HG02798 (cell line): ENCODE data around the gene CFAP300.

Experiments used
- ATAC-seq: cut with Tn5 transposase; IDR thresholded peaks from one replicate; pipeline ENCODE4 v1.9.1; 2021; ENCODE audit warnings: mild to moderate bottlenecking; ENCODE audit not compliant: unreplicated experiment, poor library complexity

CFAP300 gene

DNA sequence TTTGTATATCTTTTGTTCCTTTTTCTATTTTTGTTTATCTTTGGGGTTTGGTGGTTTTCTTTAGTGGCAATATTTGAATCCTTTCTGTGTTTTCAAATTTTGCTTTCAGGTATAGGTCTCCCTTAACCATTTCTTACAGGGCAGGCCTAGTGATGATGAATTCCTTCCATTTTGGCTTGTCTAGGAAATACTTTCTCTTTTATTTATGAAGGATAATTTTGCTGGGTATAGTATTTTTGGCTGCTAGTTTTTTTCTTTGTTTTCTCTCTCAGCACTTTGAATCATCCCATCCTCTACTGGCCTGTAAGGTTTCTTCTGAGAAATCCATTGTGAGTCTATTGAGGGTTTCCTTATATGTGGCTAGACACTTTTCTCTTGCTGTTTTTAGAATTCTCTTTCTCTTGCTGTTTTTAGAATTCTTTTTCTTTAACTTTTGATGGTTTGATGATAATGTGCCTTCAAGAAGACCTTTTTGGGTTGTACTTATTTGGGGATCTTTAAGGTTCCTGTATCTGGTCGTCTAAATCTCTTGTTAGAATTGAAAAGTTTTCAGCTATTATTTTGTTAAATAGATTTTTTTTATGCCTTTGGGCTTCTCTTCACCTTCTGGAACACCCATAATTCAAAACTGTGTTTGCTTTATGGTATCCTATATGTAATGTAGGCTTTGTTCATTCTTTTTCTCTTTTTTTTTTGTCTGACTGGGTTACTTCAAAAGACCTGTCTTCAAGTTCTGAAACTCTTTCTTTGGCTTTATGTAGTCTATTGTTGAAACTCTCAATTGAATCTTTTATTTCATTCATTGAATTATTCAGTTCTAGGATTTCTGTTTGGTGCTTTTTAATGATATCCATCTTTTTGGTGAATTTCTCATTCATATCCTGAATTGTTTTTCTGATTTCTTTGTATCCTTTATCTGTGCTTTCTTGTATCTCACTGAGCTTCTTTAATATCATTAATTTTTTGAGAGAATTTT is 24.5 kb downstream of the CFAP300 start:
- no peak for ATAC-seq

DNA sequence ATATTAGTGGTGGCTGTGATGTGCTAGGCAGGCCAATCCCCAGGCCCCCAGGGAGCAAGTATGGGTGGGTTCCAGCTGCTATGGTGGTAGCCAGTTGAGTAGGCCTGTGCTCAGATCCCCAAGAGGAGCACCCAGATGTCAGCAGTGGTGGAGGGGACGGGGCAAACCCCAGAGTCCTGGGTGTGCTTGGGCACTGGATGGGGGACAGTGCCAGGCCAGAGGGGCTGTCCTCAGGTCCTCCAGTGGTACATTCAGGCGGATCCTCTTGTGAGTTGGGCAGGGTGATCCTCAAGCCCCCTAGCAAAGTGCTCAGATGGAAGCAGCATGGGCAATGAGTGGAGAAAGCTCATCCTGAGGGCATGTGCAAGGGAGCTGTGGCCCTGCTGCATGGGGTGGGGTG is 26.0 kb downstream of the CFAP300 start:
- no peak for ATAC-seq

GRCh38 chr11:102079625-102080024 is 32.4 kb downstream of the CFAP300 start:
- ATAC-seq = no peak

GRCh38 chr11:102081313-102081712 is 34.1 kb downstream of the CFAP300 start:
- ATAC-seq = no peak

DNA sequence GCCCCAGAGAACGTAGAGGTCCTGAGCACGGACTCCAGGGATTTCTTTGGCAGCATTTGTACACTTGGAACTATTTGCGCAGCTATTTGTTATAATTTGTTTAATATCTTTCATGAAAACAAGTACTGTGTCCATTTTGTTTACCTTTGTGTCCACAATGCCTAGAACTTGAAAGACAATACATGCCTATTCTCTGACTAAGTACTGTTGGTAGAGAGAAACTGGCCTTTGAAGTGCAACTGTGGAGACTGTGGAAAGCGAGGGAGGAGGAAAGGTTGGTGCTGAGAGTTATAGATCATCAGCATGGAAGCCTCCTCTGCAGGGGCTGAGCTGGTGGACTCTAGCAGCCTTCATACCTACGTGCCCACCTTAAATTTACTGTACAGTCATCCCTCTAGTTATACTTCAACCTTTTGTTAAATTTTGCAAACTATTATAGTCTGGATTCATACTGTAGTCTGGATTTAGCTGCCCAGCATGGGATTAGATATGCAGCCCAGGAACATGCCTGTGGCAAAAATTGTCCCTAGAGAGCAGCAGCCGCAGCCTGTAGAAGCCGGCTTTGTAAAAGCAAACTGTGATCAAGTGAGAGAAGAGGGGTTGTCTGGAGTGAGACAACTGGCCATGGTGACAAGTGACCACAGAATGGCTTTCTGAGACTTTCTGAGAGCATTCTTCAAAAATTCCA is 38.8 kb downstream of the CFAP300 start:
- ATAC-seq = no peak

- ATAC-seq = no peak
These were observed 49.9 kb downstream of the CFAP300 start for GRCh38 chr11:102097186-102097585.

DNA sequence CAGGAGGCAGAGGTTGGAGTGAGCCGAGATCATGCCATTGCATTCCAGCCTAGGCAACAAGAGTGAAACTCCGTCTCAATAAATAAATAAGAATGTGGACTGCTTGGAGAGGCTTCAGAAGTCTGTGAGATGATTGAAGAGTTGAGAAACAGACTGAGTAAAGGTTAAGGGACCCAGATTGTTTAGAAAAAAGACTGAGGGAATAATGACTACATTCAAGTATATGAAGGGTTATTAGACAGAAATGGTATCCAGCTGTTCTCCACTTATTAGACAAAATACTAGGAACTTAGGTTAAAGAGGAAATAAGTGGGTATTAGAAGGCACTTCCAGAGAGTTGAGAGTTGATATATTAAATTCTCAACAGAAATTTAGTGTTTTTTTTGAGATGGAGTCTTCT is 52.5 kb downstream of the CFAP300 start:
- ATAC-seq = no peak

GRCh38 chr11:102108734-102109440 is 61.6 kb downstream of the CFAP300 start:
- no peak for ATAC-seq

DNA sequence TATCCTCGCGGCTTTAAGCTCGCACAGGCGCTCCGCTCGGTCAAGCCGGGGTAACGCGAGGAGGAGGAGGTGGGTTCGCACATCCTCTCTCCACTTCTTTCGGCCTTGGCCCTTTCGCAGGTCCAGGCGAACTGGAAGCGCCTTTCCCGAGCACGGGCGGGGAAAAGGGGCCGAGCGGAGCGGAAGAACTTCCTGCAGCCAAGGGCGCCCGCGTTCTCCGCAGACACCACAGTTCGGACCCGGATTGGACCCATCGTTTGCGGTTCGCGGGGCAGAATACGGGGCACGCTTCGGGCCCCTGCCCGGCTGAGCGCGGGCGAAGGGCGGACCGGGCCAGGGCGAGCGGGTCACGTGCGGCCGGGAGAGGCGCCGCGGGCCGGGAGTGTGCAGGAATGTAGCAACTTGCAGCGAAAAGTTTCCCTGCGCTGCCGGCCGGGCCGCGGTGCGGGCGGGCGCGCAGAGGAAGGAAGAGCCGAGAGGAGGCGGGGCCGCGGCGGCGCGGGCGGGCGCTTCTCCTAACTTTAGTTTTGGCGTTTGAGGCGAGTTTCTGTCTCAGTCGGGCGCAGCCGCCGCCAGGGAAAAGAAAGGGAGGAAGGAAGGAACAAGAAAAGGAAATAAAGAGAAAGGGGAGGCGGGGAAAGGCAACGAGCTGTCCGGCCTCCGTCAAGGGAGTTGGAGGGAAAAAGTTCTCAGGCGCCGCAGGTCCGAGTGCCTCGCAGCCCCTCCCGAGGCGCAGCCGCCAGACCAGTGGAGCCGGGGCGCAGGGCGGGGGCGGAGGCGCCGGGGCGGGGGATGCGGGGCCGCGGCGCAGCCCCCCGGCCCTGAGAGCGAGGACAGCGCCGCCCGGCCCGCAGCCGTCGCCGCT is 62.9 kb downstream of the CFAP300 start, which contains the start of gene YAP1:
TSS of gene YAP1 (plus strand) at position 552 of the 865 bp plus-strand sequence. CDS start 402 bp downstream, outside the sequence.
- ATAC-seq = peak; percentile 88

DNA sequence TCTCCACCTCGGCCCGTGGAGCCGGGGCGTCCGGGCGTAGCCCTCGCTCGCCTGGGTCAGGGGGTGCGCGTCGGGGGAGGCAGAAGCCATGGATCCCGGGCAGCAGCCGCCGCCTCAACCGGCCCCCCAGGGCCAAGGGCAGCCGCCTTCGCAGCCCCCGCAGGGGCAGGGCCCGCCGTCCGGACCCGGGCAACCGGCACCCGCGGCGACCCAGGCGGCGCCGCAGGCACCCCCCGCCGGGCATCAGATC is 63.4 kb downstream of the CFAP300 start:
- peak; percentile 8 for ATAC-seq

DNA sequence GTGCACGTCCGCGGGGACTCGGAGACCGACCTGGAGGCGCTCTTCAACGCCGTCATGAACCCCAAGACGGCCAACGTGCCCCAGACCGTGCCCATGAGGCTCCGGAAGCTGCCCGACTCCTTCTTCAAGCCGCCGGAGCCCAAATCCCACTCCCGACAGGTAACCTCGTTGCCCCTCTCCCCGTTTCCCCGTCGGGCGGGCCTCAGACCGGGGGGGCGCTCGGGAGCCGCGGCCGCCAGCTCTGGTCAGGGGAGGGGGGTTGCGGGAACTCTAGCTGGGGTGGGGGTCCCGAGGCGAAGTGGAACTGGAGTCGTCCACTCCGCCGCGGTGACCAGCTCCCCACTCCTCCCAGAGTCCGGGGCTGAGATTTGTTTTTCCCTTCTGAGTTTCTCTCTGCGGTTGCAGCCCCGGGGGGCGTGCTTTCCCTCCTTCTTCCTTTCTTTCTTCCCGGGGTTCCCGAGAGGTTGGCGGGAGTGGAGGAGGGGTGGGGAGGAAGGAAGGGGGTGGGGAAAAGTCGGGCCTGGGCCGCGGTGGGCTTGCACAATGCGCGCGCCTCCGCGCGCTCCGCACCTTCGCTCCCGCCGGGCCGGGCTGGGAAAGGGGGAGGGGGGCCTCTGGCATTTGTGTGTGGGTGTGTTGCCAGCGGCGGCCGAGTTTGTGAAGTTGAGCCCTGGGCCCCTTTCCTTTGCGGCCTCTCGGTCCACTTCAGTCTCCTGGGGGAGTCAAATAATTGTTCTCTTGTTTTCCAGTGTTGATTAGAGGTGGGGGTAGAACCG is 64.0 kb downstream of the CFAP300 start:
- no peak for ATAC-seq

DNA sequence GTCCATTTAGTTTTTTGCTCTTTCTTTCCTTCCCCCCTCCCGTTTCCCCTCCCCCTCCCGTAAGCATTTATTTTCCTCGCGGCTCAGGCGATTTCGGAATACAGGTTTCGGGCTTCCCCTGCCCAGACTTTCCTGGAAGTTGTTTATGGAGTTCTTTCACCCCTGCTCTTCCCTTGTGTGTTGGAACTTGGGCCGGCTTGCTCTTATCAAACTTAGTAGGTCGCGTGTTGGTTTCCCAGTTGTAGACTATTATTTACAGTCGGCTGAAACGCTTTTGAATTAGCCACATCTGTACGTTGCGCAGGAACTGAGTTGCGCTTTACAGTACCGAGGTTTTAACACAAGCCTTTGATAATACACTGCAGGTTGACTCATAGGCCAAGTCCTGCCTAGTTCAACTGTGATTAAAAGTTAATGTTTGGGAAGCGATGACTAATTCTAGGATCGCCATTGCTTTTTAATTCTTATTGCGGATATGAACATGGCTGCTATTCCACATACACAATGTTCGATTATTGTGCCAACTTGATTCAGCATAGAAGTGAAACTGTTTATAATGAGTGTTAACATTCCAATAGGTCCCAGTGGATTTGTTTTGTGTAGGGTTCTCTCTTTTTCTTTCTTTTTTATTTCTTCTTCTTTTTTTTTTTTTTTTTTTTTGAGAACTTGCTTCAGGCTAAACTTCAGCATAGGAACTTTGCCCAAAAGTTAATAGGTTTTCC is 64.7 kb downstream of the CFAP300 start:
- ATAC-seq = no peak

DNA sequence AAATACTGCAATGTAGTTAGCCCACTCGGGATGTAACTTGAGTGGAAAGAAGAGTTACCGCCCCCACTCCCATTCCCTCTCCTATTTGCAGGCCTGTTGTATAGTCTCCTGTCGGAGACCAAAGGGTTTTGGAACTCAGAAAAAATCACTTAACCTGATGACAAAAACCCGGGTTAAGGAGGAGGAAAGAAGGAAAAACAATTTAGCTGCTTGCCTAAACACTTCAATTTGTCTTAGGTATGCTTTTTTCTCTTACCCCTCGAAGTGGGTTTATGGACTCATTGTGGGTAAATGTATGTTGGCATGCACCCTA is 65.2 kb downstream of the CFAP300 start:
- ATAC-seq = no peak

GRCh38 chr11:102114032-102114431 is 66.8 kb downstream of the CFAP300 start:
- no peak for ATAC-seq

DNA sequence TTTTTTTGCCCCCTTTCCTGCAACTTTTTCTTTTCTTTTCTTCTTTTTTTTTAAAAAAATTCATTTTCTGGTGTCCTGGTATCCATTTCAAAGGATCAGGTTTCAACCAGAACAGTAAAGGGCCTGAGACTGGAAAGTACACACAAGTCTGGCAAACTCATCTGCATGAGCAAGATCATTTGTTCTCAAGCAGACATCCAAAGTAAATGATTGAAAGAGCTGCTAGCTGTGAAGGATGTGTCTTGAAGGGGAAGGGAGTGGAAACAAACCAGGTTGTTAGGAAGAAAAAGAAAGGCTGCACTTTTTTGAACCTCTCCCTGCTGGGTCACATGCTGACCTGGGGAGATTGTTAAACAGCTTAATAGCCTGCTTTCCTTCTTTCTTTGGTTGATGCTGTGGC is 68.3 kb downstream of the CFAP300 start:
- no peak for ATAC-seq

- no peak for ATAC-seq
These were observed 69.4 kb downstream of the CFAP300 start for GRCh38 chr11:102116453-102117205.

GRCh38 chr11:102117472-102118113 is 70.4 kb downstream of the CFAP300 start:
- ATAC-seq = no peak

DNA sequence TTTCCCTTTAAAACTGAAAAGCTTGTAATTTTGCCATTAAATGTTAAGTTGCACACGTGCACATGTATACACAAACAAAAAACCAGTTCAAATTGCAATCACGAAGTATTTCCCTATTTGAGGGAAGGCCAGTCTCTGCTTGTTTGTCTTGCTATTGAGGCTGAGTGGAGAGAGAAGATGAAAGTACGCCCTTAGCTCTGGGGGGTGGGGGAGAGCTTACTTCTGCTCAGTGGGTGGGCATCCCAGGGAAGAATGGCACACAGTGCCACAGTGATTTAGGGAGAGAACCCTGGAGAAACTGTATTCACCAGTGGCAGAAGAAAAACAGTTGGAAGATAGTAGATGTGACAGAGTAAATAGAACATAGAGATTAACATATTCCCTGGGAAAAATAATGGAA is 71.7 kb downstream of the CFAP300 start:
- no peak for ATAC-seq
